ENCODE data around the gene MRPS25. TPM values are rescaled to one million over a fixed set of nuclear protein-coding genes. Genes with fewer than 3 reads are reported as not detected.

The MRPS25 gene
- polyA plus RNA-seq, 1 of the 3 experiments (the other 2 are of a cell fraction), result 41.5 TPM

GRCh38 chr3:15050405-15051092 lies 14.6 kb downstream of the MRPS25 start:
- Histone ChIP-seq H3K27me3 (ENCODE audit: insufficient read depth) (no peaks in the 10 kb centered on the region), H3K9me3 (no peaks in the 10 kb centered on the region), H3K4me1 (ENCODE audit: control insufficient read depth in 1 of 2, insufficient read depth in 2 of 2, low read depth in 1 of 2, low read length in 1 of 2) (peaks cover 0 to 15% of the 10 kb centered on the region in 2 experiments; a peak in 1 of 4 replicates), H3K9me2 (no peaks in the 10 kb centered on the region), H3K79me2 (ENCODE audit: insufficient read depth) (peaks cover 54% of the 10 kb centered on the region; the same call in 1 of the 2 replicates), H3K36me3 (replicated peaks in 1 of 2; ENCODE audit: control insufficient read depth in 1 of 2, insufficient read depth in 2 of 2, low read length in 1 of 2) (peaks cover 62 to 65% of the 10 kb centered on the region in 2 experiments), H3K27ac (ENCODE audit: low read depth in 2 of 2, low read length in 1 of 2) (no peak overlapping the region), H4K20me1 (ENCODE audit: insufficient read depth) (0 out of 2 replicates have a peak, but pooled peaks cover 10% of the 10 kb centered on the region), H2AFZ (ENCODE audit: low read depth) (no peak overlapping the region), H3K4me3 (ENCODE audit: low read depth in 2 of 2, low read length in 1 of 2) (no peak overlapping the region), H3F3A (replicated peaks; ENCODE audit: insufficient read depth) (peaks cover 4% of the 10 kb centered on the region), H3K4me2 (no peak overlapping the region), H3K9ac (no peak overlapping the region)
- TF ChIP-seq CTCF (IDR thresholded peaks at IDR 0.05), result no peak
- TF ChIP-seq RXRA (IDR thresholded peaks at IDR 0.05; ENCODE audit: borderline replicate concordance, low read depth), result no peak
- no peak for TF ChIP-seq EP300 (IDR thresholded peaks at IDR 0.05; ENCODE audit: borderline replicate concordance in 1 of 2, low read depth in 1 of 2, low read length in 1 of 2)
- TF ChIP-seq JUND (IDR thresholded peaks at IDR 0.05), result no peak
- no peak for TF ChIP-seq MXI1 (IDR thresholded peaks at IDR 0.05; ENCODE audit: low read depth, low read length)
- TF ChIP-seq RFX5 (IDR thresholded peaks at IDR 0.05; ENCODE audit: low read length), result no peak
- ChIA-PET POLR2A (no interaction called here), CTCF (interaction anchor here (0.8 to 4.9 kb wide), 12 partner anchors 11 to 129 kb away, joined by 3 to 18 read pairs (median 4); no protein-coding TSS in a partner anchor)
- WGBS (ENCODE audit: low lambda C conversion rate), result 87% methylated on average over 3 of the region's 3 CpGs
- no peak for DNase-seq

GRCh38 chr3:15049584-15049983 lies 15.5 kb downstream of the MRPS25 start:
- Histone ChIP-seq H3K27me3 (ENCODE audit: insufficient read depth) (no peaks in the 10 kb centered on the region), H3K9ac (no peak overlapping the region), H3K9me2 (no peaks in the 10 kb centered on the region), H4K20me1 (ENCODE audit: insufficient read depth) (0 out of 2 replicates have a peak, but pooled peaks cover 10% of the 10 kb centered on the region), H3K9me3 (no peaks in the 10 kb centered on the region), H3F3A (replicated peaks; ENCODE audit: insufficient read depth) (peaks cover 4% of the 10 kb centered on the region), H3K4me3 (ENCODE audit: low read depth in 2 of 2, low read length in 1 of 2) (no peak overlapping the region), H3K4me1 (ENCODE audit: control insufficient read depth in 1 of 2, insufficient read depth in 2 of 2, low read depth in 1 of 2, low read length in 1 of 2) (peaks cover 0 to 19% of the 10 kb centered on the region in 2 experiments; a peak in 1 of 4 replicates), H3K36me3 (replicated peaks in 1 of 2; ENCODE audit: control insufficient read depth in 1 of 2, insufficient read depth in 2 of 2, low read length in 1 of 2) (peaks cover 70 to 72% of the 10 kb centered on the region in 2 experiments), H3K27ac (ENCODE audit: low read depth in 2 of 2, low read length in 1 of 2) (no peak overlapping the region), H2AFZ (ENCODE audit: low read depth) (no peak overlapping the region), H3K79me2 (ENCODE audit: insufficient read depth) (peaks cover 45% of the 10 kb centered on the region; the same call in 1 of the 2 replicates), H3K4me2 (no peak overlapping the region)
- DNase-seq, result no peak
- ChIA-PET POLR2A (no interaction called here), CTCF (interaction anchor here (1.1 to 4.9 kb wide), 3 partner anchors 27 to 128 kb away, joined by 3 to 18 read pairs (median 7); no protein-coding TSS in a partner anchor)
- WGBS (ENCODE audit: low lambda C conversion rate), result 86% methylated on average over 2 of the region's 2 CpGs
- no peak for TF ChIP-seq TCF12 (IDR thresholded peaks at IDR 0.05)
- TF ChIP-seq GATA2 (CRISPR knock-in tag; IDR thresholded peaks at IDR 0.05), result no peak
- TF ChIP-seq NRF1 (IDR thresholded peaks at IDR 0.05; ENCODE audit: low read depth, low read length), result no peak
- TF ChIP-seq EZH2phosphoT487 (IDR thresholded peaks at IDR 0.05; ENCODE audit: borderline replicate concordance, low read depth), result no peak
- TF ChIP-seq MAX (IDR thresholded peaks at IDR 0.05; ENCODE audit: low read depth), result no peak
- TF ChIP-seq FOSL2 (IDR thresholded peaks at IDR 0.05; ENCODE audit: borderline replicate concordance, low read depth), result no peak
- no peak for TF ChIP-seq IRF3 (IDR thresholded peaks at IDR 0.05; ENCODE audit: low read depth, low read length)
- TF ChIP-seq EP300 (IDR thresholded peaks at IDR 0.05; ENCODE audit: borderline replicate concordance in 1 of 2, low read depth in 1 of 2, low read length in 1 of 2), result no peak
- no peak for TF ChIP-seq CHD2 (IDR thresholded peaks at IDR 0.05; ENCODE audit: low read length, partially characterized antibody)
- TF ChIP-seq JUND (IDR thresholded peaks at IDR 0.05), result no peak
- TF ChIP-seq YY1 (IDR thresholded peaks at IDR 0.05; ENCODE audit: low read depth), result no peak
- TF ChIP-seq REST (IDR thresholded peaks at IDR 0.05; ENCODE audit: low read depth, low read length), result no peak
- no peak for TF ChIP-seq NFIC (IDR thresholded peaks at IDR 0.05; ENCODE audit: borderline replicate concordance)
- TF ChIP-seq CTCF (IDR thresholded peaks at IDR 0.05), result no peak

All from SK-N-SH (cell line).